HG03039 (cell line): Measurements from ENCODE around the gene PPP6R2.

Experiments
- ATAC-seq: cut with Tn5 transposase; IDR thresholded peaks from one replicate; pipeline ENCODE4 v1.9.1; 2021; ENCODE audit warnings: mild to moderate bottlenecking, moderate library complexity; ENCODE audit not compliant: unreplicated experiment

Gene PPP6R2

DNA sequence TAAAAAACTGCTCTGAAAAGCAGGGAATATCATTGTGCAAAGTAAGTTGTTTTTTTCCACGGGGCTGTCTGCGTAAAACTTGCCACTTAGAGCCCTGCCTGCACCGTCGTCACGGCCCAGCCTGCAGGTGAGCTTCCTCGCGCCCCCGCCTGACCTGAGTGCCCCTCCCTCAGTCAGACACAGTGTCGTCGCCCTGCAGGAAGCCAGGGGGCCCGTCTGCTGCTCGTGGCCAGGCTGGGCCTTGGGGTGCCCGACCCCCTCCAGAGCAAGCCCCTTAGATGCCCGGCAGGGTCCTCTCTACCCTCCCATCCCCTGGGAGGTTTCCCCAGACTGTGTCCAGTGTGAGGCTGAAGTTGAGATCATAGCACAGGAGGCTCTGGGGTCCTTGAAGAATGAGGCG, 100.1 kb downstream of the PPP6R2 start:
- no peak for ATAC-seq

DNA sequence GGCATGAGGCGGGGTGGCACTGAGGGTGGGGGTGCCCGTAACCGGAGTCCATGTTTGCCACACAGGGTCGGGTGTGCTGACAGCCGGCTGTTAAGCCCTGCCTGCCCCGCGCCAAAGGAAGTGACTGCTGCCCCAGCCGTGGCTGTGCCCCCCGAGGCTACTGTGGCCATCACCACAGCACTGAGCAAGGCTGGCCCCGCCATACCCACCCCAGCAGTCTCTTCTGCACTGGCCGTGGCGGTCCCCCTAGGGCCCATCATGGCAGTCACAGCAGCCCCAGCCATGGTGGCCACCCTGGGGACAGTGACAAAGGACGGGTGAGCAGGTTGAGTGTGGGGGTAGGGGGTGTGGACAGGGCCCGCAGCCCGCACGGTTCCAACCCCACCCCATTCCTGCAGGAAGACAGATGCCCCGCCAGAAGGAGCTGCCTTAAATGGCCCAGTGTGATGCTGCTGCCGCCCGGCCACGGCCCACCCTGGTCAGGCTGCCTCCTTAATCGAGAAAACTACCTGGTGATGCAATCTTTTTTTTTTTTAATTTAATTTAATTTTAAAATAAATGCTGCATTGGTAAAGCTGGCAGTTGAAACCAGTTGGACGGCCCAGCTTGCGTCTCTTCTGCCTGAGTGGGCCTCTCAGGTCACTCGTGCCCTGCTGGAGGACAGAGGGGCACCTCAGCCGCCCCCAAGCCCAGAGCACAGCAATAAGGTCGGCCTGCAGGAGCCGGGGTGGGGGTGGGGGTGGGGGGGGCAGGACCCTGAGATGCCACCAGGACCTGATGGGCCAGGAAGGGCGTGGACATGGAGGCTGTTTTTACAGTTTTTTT, 100.9 kb downstream of the PPP6R2 start:
- ATAC-seq: no peak

DNA sequence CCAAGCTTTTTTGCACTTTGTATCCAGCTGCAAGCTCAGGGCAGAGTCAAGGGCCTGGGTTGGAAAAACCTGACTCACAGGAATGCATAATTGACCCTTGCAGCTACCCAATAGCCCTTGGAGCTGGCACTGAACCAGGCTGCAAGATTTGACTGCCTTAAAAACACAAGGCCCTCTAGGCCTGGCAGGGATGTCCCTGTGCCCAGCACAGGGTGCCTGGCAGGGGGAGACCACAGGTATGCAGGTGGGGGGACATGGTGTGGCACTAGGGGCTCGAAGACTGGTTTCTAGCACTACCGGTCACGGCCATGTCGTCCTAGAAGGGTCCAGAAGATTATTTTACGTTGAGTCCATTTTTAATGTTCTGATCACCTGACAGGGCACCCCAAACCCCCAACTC, 101.5 kb downstream of the PPP6R2 start:
- no peak for ATAC-seq

DNA sequence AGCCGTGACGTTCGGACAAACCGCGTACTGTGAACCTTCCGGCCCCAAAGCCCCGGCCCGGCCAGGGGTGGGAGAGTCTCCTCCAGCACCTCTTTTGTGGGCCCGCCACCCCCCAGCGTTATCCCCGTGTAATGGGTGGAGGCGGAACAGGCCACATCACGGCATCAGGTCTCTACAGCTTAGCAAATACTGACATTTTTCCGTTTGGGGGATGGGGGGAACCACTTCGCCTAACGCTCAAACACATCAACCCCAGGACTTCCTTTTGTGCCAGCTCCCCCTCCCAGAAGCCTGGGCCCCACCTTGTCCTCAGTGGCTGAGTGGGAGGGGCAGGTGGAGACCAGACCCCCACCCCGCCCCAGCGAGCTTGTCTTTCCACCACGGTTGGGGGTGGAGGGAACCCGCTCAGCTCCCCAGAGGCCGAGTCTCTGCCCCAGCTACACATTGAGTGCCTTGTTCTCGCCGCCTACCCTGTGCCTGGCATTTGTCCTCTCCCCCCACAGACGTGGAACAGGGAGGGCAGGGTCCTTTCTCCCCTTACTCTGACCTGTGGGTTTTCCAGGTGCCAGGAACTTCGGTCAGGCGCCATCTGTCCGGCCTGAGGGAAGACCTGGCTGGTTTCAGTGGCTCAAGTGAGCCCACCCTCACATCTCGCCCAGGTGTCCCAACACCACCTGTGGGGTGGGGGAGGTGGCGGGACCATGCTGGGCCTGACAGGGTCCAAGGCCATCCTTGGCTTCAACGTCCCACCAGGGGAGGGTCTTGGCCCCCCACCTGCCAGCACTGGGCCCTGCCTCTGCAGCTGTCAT, 102.1 kb downstream of the PPP6R2 start:
- ATAC-seq: no peak

- no peak for ATAC-seq
These were observed 103.0 kb downstream of the PPP6R2 start for GRCh38 chr22:50445880-50446707.

DNA sequence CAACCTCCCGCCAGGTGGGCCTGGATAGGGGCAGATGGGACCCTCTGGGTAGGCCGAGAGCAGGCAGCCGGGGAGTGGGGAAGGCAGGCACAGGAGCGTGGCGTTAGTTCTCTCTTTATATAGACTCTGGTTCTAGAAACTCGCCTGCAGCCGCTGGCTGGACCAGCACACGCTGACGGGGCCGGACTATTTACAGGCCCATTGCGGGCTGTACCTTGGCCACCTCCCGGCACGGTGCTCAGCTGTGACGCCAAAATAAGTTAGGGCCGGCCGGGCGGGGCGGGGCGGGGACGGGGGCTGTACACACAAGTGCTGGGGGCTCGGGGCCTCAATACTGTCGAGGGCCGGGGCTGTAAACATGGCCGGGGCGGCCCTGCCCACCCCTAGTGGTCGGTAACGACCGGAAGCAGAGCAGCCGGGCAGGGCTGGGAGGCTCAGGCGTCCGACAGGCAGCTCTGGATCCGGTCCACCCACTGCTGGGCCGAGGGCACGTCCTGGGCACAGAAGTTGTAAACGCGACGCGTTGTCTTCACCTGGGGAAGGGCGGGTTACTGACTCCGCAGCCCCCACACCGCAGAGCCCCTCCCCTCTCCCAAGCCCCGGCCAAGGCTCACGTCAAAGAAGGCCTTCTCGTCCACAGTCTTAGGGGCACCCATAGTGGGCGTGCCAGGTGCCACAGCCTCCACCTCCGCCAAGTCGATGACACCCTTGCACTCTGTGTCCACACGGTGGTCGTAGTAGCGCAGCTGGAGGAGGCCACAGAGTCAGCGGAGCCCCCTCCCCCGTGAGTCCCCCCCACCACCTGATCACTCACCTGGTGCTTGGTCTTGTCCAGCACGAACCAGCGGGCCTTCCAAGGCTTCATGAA, 103.8 kb downstream of the PPP6R2 start:
- ATAC-seq: no peak

GRCh38 chr22:50447576-50448551, 104.7 kb downstream of the PPP6R2 start:
- no peak for ATAC-seq

DNA sequence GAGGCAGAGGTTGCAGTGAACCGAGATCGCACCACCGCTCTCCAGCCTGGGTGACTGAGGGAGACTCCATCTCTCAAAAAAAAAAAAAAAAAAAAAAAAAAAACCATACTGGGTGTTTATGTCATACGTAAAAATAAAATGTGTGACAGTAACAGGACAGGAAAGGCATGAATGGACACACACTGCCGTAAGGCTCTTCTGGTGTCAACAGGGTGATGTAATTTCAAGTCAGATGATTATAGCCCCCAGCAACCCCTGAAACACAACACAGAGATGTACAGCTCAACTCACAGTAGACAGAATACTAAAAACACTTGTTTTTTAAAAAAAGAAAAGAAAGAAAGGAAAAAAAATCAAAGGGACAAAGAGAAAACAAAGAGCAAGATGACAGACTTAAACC, 109.5 kb downstream of the PPP6R2 start:
- ATAC-seq: no peak

DNA sequence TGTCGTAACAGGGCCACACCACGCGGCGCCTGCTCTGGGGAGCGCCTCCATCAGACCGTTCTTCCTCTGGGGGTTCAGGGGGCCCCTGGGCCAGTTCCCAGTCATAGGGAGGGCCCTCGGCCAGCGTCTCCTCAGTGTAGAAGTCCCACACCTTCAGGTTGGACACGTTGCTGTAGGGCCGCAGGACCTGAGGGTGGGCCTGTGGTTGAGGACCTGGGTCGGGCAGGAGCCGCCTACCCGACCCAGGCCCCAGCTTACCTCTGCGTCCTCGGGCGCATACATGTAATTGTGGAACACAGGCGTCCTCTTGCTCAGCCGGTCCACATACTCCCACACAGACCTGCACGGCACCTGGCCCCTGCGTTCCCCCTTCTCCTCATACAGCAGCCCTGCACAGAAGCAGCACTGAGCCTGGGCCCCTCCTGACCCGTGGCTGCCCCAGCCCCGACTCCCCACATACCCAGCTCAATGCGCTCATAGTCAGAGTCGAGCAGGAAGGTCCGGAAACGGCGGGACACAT, 111.5 kb downstream of the PPP6R2 start:
- no peak for ATAC-seq

DNA sequence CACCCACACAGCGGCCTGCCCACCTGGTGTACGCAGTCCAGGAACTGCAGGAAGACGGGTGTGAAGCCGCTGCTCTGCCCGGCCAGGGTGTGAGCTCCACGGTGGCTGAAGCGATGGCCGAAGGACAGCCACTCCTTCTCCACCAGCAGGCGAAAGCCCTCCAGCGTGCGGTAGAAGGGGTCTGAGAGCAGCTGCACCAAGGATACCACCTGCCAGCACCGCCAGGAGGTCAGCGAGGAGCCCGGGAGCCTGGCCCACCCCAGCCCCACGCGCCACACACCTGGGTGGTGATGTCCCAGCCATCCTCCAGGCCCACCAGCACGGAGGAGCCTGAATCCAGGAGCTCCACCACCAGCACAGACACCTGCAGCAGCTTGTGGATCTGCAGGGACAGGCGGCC, 112.1 kb downstream of the PPP6R2 start:
- no peak for ATAC-seq

DNA sequence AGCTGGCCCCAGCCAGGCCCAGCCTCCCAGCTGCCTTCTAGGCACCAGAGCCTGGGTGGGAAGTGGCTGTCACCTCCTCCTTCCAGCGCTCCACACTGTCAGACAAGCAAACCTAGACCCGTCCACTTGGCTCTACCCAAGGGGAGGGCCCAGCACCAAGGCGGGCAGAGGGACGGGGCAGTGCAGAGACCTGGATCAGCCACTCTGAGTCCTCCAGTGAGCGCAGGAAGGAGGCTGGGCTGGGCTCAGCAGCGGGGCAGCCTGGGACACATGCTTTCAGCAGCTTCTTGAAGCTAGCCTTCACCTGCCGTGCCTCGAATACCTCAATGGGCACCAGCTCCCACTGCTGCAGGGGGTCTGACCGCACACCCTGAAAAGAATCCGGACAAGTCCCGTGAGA, 112.9 kb downstream of the PPP6R2 start:
- ATAC-seq: no peak

GRCh38 chr22:50456466-50457234, 113.5 kb downstream of the PPP6R2 start:
- ATAC-seq: no peak

DNA sequence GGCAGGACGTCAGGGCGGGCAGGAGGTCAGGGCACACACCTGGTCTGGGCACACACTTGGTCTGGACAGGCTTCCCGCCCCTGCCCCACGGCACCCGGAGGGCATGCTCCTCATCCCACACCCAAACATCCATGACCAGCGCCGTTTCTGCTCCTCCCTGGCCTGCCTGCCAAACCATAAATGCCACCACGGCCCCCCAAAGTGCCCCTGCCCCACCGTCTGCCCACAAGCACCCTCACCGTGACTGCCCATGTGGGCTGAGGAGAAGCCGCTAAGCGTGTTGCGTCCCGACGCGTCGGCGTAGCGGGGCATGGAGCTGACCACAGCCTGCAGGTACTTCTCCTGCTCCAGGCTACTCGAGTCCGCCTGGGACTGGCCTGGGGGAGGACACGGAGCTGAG, 115.9 kb downstream of the PPP6R2 start:
- ATAC-seq: no peak

- no peak for ATAC-seq
These were observed 116.5 kb downstream of the PPP6R2 start for GRCh38 chr22:50459496-50460140.

DNA sequence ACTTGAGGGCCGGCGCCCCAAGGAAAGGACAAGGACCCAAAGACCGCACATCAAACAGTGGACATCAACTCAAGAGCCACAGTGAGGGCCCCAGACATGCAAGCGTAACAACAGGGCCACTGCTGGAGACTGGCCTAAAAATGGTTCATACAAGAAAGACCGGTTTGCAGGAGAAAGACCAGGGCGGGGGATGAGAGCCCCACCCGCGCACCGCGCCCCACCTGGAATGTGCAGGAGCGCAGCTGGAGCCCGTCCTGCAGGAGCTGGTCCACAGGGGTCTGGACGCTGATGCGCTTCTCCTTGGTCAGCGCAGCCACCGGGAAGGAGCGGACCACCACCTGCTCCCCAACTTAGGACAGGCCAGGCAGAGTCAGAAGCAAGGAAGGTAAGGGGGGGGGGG, 117.8 kb downstream of the PPP6R2 start:
- ATAC-seq: no peak

GRCh38 chr22:50461536-50461935, 118.4 kb downstream of the PPP6R2 start:
- no peak for ATAC-seq

DNA sequence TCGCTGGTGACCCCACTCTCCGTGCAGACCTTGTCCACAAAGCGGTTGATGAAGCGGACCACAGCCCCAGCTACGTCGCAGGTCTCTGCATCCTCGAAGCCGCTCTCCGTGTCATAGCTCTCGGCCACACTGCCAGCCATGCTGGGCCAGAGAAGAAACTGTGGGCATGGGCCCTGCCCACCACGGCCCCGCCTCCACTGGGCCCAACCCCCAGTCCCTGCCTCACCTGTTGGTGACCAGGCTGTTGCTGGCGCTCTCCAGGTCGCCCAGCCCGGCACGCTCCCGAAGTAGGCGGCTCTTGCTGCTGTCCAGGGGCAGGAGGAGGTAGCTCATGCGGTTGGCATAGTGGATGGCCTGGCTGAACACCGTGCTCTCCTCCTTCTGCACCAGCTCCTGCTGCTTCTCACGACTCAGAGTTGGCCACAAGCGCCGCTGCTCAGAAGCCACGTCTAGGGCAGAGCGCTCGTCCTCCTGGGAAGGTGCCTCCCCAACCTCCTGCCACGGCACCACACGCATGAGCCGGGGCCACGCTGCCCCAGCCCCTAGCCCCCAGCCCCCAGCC, 118.9 kb downstream of the PPP6R2 start:
- no peak for ATAC-seq
